Mesendoderm (in vitro differentiated cells): ENCODE results near the gene TIMM29.

ENCODE experiments used
- DNase-seq: peaks from one replicate; pipeline ENCODE4 v3.0.0; 2013
- H2AK5ac ChIP-seq: 2 replicates; pipeline ENCODE4 v1.6.1; 2013; ENCODE audit warnings: low read length, inconsistent platforms
- H2BK120ac ChIP-seq: 2 replicates; pipeline ENCODE4 v1.6.1; 2013; ENCODE audit warnings: low read depth, mild to moderate bottlenecking, low read length, moderate library complexity, mixed read lengths
- H2BK15ac ChIP-seq: replicated peaks from 2 replicates; pipeline ENCODE4 v1.6.1; 2013; ENCODE audit warnings: low read depth, mild to moderate bottlenecking, moderate library complexity
- H2BK5ac ChIP-seq: 2 replicates; pipeline ENCODE4 v1.6.1; 2013; ENCODE audit warnings: low read length, inconsistent platforms
- H3K18ac ChIP-seq: 2 replicates; pipeline ENCODE4 v1.6.1; 2013; ENCODE audit warnings: mild to moderate bottlenecking, low read length, mixed read lengths
- H3K23ac ChIP-seq: one replicate; pipeline ENCODE4 v1.6.1; 2013; ENCODE audit warnings: low read length
- H3K27ac ChIP-seq: 2 replicates; pipeline ENCODE4 v1.5.1; 2013; ENCODE audit warnings: low read depth, mild to moderate bottlenecking, inconsistent platforms, low read length, moderate library complexity
- H3K27me3 ChIP-seq: 2 replicates; pipeline ENCODE4 v1.6.1; 2013; ENCODE audit warnings: low read length, control low read depth, mild to moderate bottlenecking, inconsistent platforms; ENCODE audit not compliant: insufficient read depth, poor library complexity
- H3K36me3 ChIP-seq: 2 replicates; pipeline ENCODE4 v1.6.1; 2013; ENCODE audit warnings: low read length, inconsistent platforms; ENCODE audit not compliant: control insufficient read depth, insufficient read depth
- H3K4ac ChIP-seq: one replicate; pipeline ENCODE4 v1.6.1; 2013; ENCODE audit warnings: low read depth, mild to moderate bottlenecking, low read length, moderate library complexity
- H3K4me1 ChIP-seq: 2 replicates; pipeline ENCODE4 v1.6.1; 2013; ENCODE audit warnings: low read depth, low read length, inconsistent platforms; ENCODE audit not compliant: control insufficient read depth
- H3K4me2 ChIP-seq: 2 replicates; pipeline ENCODE4 v1.6.1; 2013; ENCODE audit warnings: low read length
- H3K4me3 ChIP-seq: 2 replicates; pipeline ENCODE4 v1.5.1; 2013; ENCODE audit warnings: mild to moderate bottlenecking, low read length
- H3K56ac ChIP-seq: one replicate; pipeline ENCODE4 v1.6.1; 2013; ENCODE audit warnings: low read length
- H3K79me1 ChIP-seq: 2 replicates; pipeline ENCODE4 v1.6.1; 2013; ENCODE audit warnings: low read length, inconsistent platforms
- H3K79me2 ChIP-seq: 2 replicates; pipeline ENCODE4 v1.6.1; 2013; ENCODE audit warnings: mild to moderate bottlenecking, low read length; ENCODE audit not compliant: control insufficient read depth, insufficient read depth
- H3K9ac ChIP-seq: 2 replicates; pipeline ENCODE4 v1.6.1; 2013; ENCODE audit warnings: low read length, inconsistent platforms
- H4K5ac ChIP-seq: one replicate; pipeline ENCODE4 v1.6.1; 2013; ENCODE audit warnings: low read length
- H4K8ac ChIP-seq: one replicate; pipeline ENCODE4 v1.6.1; 2013; ENCODE audit warnings: low read depth, mild to moderate bottlenecking, control low read depth, low read length, moderate library complexity
- WGBS: extraction: QIAGEN DNeasy Blood & Tissue Kit; methylation state at CpG from one replicate; pipeline ENCODE4 v1.1.7; 2013; ENCODE audit warnings: low lambda C conversion rate, missing lambda C conversion rate; ENCODE audit not compliant: insufficient coverage; ENCODE audit errors: extremely low coverage; 5-methylcytosine and 5-hydroxymethylcytosine counted together

The TIMM29 gene

GRCh38 chr19:10924597-10924996 lies 4.0 kb upstream of the TIMM29 start:
- no peak overlapping the region for H3K9ac ChIP-seq
- H3K79me1 ChIP-seq: peaks cover 15% of the 10 kb centered on the region
- no peak overlapping the region for H4K5ac ChIP-seq
- no peak overlapping the region for H2BK120ac ChIP-seq
- peaks cover 4% of the 10 kb centered on the region for H3K36me3 ChIP-seq
- no peak overlapping the region for H3K4me2 ChIP-seq
- H2AK5ac ChIP-seq: no peak overlapping the region
- no peak overlapping the region for H2BK5ac ChIP-seq
- no peak overlapping the region for H4K8ac ChIP-seq
- H3K79me2 ChIP-seq: peaks cover 15% of the 10 kb centered on the region
- H3K4me1 ChIP-seq: peaks cover under 1% of the 10 kb centered on the region
- H3K4ac ChIP-seq: no peak overlapping the region
- WGBS: no CpG with 5 or more reads among the region's 13 CpGs
- no peaks in the 10 kb centered on the region for H3K27me3 ChIP-seq
- H3K4me3 ChIP-seq: no peak overlapping the region
- no peak overlapping the region for H3K27ac ChIP-seq
- no peak overlapping the region for H3K23ac ChIP-seq
- no peak overlapping the region for H3K18ac ChIP-seq
- no peak for DNase-seq
- H2BK15ac ChIP-seq: no peak overlapping the region
- H3K56ac ChIP-seq: no peak overlapping the region

- H3K27ac ChIP-seq: no peak overlapping the region
These were observed 665 bp upstream of the TIMM29 start for GRCh38 chr19:10927730-10928562.

GRCh38 chr19:10929402-10929794 lies 787 bp downstream of the TIMM29 start:
- Histone ChIP-seq H3K9ac (peak overlapping the region; percentile 95), H3K27me3 (no peaks in the 10 kb centered on the region), H4K5ac (no peak overlapping the region), H3K27ac (no peak overlapping the region), H2AK5ac (no peak overlapping the region), H3K4me3 (peak overlapping the region; percentile 89), H3K79me1 (peaks cover 18% of the 10 kb centered on the region), H4K8ac (no peak overlapping the region), H3K4me1 (peaks cover 2% of the 10 kb centered on the region), H3K4me2 (peak overlapping the region; percentile 43), H3K4ac (no peak overlapping the region), H2BK15ac (no peak overlapping the region), H3K18ac (no peak overlapping the region), H3K56ac (peak overlapping the region; percentile 98), H2BK5ac (no peak overlapping the region), H3K79me2 (peaks cover 20% of the 10 kb centered on the region), H3K23ac (peak overlapping the region; percentile 89), H2BK120ac (no peak overlapping the region), H3K36me3 (peaks cover under 1% of the 10 kb centered on the region)
- DNase-seq: peak; percentile 43
- no CpG with 5 or more reads among the region's 27 CpGs for WGBS

More at GRCh38 chr19:10927730-10928562, 665 bp upstream of the TIMM29 start:
- Histone ChIP-seq H3K23ac (no peak overlapping the region), H3K4me2 (peak overlapping the region; percentile 87), H4K8ac (no peak overlapping the region), H3K79me1 (peaks cover 18% of the 10 kb centered on the region), H2BK120ac (no peak overlapping the region), H2BK15ac (no peak overlapping the region), H2AK5ac (no peak overlapping the region), H3K9ac (peak overlapping the region; percentile 83), H3K36me3 (peaks cover 4% of the 10 kb centered on the region), H3K79me2 (peaks cover 20% of the 10 kb centered on the region), H3K27me3 (no peaks in the 10 kb centered on the region), H3K18ac (peak overlapping the region; percentile 53), H3K56ac (peak overlapping the region; percentile 88), H3K4me1 (peaks cover 2% of the 10 kb centered on the region), H4K5ac (no peak overlapping the region), H3K4me3 (peak overlapping the region; percentile 78), H3K4ac (no peak overlapping the region), H2BK5ac (no peak overlapping the region)
- WGBS: no CpG with 5 or more reads among the region's 47 CpGs
- DNase-seq: no peak

- Histone ChIP-seq H3K56ac (no peak overlapping the region), H3K9ac (no peak overlapping the region), H3K4me1 (no peaks in the 10 kb centered on the region), H2BK15ac (no peak overlapping the region), H3K4me3 (no peak overlapping the region), H3K4me2 (no peak overlapping the region), H3K23ac (no peak overlapping the region), H3K18ac (no peak overlapping the region), H3K27me3 (no peaks in the 10 kb centered on the region), H4K5ac (no peak overlapping the region), H3K27ac (no peak overlapping the region), H3K36me3 (no peaks in the 10 kb centered on the region), H3K4ac (no peak overlapping the region), H2BK120ac (no peak overlapping the region), H3K79me1 (no peaks in the 10 kb centered on the region), H4K8ac (no peak overlapping the region), H2BK5ac (no peak overlapping the region), H3K79me2 (no peaks in the 10 kb centered on the region), H2AK5ac (no peak overlapping the region)
- WGBS: no CpG with 5 or more reads among the region's 9 CpGs
- no peak for DNase-seq
These were observed 6.9 kb downstream of the TIMM29 start for GRCh38 chr19:10935371-10936059.

GRCh38 chr19:10936661-10937084 lies 8.1 kb downstream of the TIMM29 start:
- no peak overlapping the region for H3K56ac ChIP-seq
- no peaks in the 10 kb centered on the region for H3K27me3 ChIP-seq
- H3K4me2 ChIP-seq: no peak overlapping the region
- no peak overlapping the region for H3K18ac ChIP-seq
- no peaks in the 10 kb centered on the region for H3K36me3 ChIP-seq
- H3K4me3 ChIP-seq: no peak overlapping the region
- no peak overlapping the region for H3K9ac ChIP-seq
- H3K4ac ChIP-seq: no peak overlapping the region
- H3K27ac ChIP-seq: no peak overlapping the region
- no peaks in the 10 kb centered on the region for H3K4me1 ChIP-seq
- no peak overlapping the region for H4K8ac ChIP-seq
- DNase-seq: peak; percentile 91
- no peak overlapping the region for H2BK120ac ChIP-seq
- H4K5ac ChIP-seq: no peak overlapping the region
- no peak overlapping the region for H3K23ac ChIP-seq
- H2BK15ac ChIP-seq: no peak overlapping the region
- H3K79me2 ChIP-seq: no peaks in the 10 kb centered on the region
- H3K79me1 ChIP-seq: no peaks in the 10 kb centered on the region
- no CpG with 5 or more reads among the region's 11 CpGs for WGBS
- no peak overlapping the region for H2BK5ac ChIP-seq
- H2AK5ac ChIP-seq: no peak overlapping the region
